Activated CD8-positive, alpha-beta memory T cell treated with anti-CD3 and anti-CD28 coated beads, Interleukin-2, amount 10 ng/mL, durations not matched to agents 7 days and 5 days (primary cell): ENCODE results near the gene FMNL2. TPM values are rescaled to one million over a fixed set of nuclear protein-coding genes. Genes with fewer than 3 reads are reported as not detected.
"Not testable (repeated sequence)": the region's sequence is repeated elsewhere in the genome, so short reads cannot be mapped to it uniquely, and the experiment has no call there.

Source experiments
- ATAC-seq: fragments of 150-1000 bp; cut with Tn5 transposase; one replicate; pipeline ENCODE4 v1.10.0; 2021; ENCODE audit warnings: moderate library complexity
- CTCF ChIA-PET: fragments of 350-600 bp; sonication (Branson Sonifier 250); formaldehyde crosslinking; loops from one replicate; lab custom pipeline; 2021; ENCODE audit warnings: antibody characterized with exemption; lab: Charles Lee
- DNase-seq: peaks from one replicate; pipeline ENCODE4 v3.0.0-alpha.2; 2020
- H3K27ac Mint-ChIP-seq: one replicate; pipeline ENCODE4 v1.8.0; 2021; ENCODE audit warnings: mild to moderate bottlenecking, mixed read lengths
- H3K27me3 Mint-ChIP-seq: one replicate; pipeline ENCODE4 v1.8.0; 2021; ENCODE audit warnings: mixed read lengths
- H3K36me3 Mint-ChIP-seq: one replicate; pipeline ENCODE4 v1.8.0; 2021; ENCODE audit warnings: mild to moderate bottlenecking, mixed read lengths
- H3K4me1 Mint-ChIP-seq: one replicate; pipeline ENCODE4 v1.8.0; 2021; ENCODE audit warnings: mixed read lengths
- H3K4me3 Mint-ChIP-seq: one replicate; pipeline ENCODE4 v1.8.0; 2021; ENCODE audit warnings: mild to moderate bottlenecking, moderate library complexity, mixed read lengths
- H3K9me3 Mint-ChIP-seq: one replicate; pipeline ENCODE4 v1.8.0; 2022; ENCODE audit warnings: low read depth, mixed read lengths
- total RNA-seq, 2 experiments: library from RNA; stranded (reverse); gene quantifications; one replicate each; pipeline ENCODE4 v1.2.3, GENCODE V29; 2021

Gene FMNL2
- total RNA-seq, 2 experiments from 2014 or later, result 0.26 to 0.56 TPM

DNA sequence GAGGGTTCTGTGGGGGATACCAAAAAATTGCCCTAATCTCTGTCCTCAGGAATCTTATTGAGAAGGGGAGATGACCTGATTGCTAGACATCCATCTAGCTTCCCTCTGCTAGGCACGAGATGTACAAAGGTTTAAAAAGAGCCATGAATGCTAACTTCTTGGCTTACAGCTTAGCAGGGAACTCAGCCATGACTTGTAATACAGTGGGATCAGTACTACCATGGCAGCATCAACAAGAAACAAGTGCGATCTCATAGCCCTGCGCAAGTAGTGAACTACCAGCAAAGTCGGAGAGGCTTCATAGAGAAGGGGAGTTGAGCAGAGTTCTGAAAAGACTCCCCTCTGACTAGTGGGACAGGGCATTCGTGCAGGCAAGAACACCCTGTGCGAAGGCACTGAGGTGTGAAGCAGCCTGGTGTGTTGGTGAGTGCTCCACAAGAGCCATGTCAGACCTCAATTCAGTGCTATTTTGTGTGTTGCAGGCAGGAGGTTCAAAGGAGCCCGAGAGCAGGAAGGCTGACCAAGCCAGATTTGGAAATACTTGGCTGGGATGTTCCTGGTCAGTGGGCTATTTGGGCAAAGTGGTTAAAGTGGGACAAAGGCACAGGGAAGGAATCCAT lies 130.0 kb downstream of the FMNL2 start:
- no peaks in the 10 kb centered on the region for H3K36me3 Mint-ChIP-seq
- peaks cover 20% of the 10 kb centered on the region for H3K27me3 Mint-ChIP-seq
- ATAC-seq, result no peak
- H3K4me1 Mint-ChIP-seq, result peaks cover 5% of the 10 kb centered on the region
- H3K4me3 Mint-ChIP-seq, result no peak overlapping the region
- CTCF ChIA-PET, result no interaction called here
- H3K27ac Mint-ChIP-seq, result no peak overlapping the region
- DNase-seq, result no peak
- no peaks in the 10 kb centered on the region for H3K9me3 Mint-ChIP-seq

DNA sequence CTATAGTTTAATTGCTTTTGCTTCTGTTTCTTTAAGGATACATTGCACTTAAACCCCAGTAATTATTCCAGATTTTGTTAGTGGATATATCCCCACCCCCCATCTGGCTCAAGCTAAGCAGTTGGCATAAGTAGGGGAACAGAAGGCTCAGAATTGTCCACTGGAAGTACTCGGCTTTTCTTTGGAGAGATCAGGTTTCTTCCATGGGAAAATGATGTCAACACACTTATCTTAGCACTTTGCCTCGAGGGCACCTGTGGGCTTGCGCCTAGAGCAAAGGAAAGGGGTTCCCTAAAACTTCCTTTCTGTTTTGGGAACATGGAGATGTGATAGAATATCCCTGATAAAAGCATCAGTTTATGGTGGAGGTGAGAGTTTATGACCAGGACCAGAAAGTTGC lies 130.6 kb downstream of the FMNL2 start:
- H3K4me3 Mint-ChIP-seq, result no peak overlapping the region
- no peak for DNase-seq
- peaks cover 5% of the 10 kb centered on the region for H3K4me1 Mint-ChIP-seq
- CTCF ChIA-PET, result no interaction called here
- peaks cover 17% of the 10 kb centered on the region for H3K27me3 Mint-ChIP-seq
- no peak for ATAC-seq
- H3K9me3 Mint-ChIP-seq, result no peaks in the 10 kb centered on the region
- H3K27ac Mint-ChIP-seq, result no peak overlapping the region
- H3K36me3 Mint-ChIP-seq, result no peaks in the 10 kb centered on the region

DNA sequence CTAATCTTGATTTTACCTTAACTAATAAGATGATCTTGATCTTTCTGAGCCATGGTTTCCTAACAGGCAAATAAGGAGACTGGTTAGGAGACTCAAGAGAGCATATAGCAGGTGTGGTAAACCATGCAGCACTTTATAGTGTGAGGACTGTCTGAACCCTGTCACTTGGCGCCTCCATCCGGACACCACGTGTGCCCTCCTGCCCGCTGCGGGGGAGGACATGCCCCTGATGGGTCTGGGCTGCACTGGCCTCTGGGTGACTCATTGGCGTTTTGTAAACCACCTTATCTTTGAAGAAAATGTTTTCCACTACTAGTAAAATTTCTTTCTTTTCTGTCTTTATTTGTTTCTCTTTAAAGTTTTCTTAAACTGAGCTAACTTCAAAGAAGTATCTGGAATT lies 131.1 kb downstream of the FMNL2 start:
- ATAC-seq, result no peak

DNA sequence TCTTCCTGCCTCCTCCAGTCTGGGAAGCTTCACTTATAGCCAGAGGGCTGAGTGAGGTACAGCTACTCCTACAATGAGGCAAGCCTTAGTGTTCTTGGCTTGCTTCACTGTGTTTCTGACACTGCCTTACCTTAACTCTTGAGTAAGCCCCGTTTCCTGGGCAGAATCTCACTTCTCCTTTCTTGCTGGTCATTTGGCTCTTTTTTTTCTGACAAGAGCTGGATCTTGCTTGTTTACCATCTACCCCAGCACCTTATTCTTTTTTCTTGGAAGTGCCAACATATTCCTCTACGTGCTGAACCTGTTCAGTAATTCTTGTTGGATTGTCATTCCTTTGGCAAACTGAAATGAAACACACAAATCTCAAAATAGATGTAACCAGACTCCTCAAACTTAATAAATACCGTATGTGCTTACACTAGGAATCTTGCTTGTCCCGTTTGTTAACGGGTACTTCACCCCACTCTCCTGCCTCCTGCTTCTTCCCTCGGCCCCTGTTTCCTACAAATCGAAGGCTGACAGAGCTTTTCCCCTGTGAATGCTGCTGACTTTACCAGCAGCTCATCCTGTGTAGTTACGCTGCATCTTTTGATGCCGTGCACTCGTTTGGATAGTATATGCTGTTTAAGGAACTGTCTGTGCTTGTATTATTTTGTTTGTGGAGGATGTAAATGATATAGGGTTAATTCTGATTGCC lies 132.2 kb downstream of the FMNL2 start:
- Mint-ChIP-seq H3K36me3 (no peaks in the 10 kb centered on the region), H3K4me3 (no peak overlapping the region), H3K9me3 (no peaks in the 10 kb centered on the region), H3K27me3 (peaks cover 16% of the 10 kb centered on the region), H3K4me1 (peaks cover 5% of the 10 kb centered on the region), H3K27ac (no peak overlapping the region)
- DNase-seq (no peak), ATAC-seq (no peak)
- CTCF ChIA-PET, result no interaction called here

More for the DNA sequence above, 131.1 kb downstream of the FMNL2 start:
- Mint-ChIP-seq H3K4me1 (peaks cover 5% of the 10 kb centered on the region), H3K36me3 (no peaks in the 10 kb centered on the region), H3K27me3 (peaks cover 17% of the 10 kb centered on the region), H3K27ac (no peak overlapping the region), H3K4me3 (no peak overlapping the region), H3K9me3 (no peaks in the 10 kb centered on the region)
- no peak for DNase-seq
- CTCF ChIA-PET, result no interaction called here

DNA sequence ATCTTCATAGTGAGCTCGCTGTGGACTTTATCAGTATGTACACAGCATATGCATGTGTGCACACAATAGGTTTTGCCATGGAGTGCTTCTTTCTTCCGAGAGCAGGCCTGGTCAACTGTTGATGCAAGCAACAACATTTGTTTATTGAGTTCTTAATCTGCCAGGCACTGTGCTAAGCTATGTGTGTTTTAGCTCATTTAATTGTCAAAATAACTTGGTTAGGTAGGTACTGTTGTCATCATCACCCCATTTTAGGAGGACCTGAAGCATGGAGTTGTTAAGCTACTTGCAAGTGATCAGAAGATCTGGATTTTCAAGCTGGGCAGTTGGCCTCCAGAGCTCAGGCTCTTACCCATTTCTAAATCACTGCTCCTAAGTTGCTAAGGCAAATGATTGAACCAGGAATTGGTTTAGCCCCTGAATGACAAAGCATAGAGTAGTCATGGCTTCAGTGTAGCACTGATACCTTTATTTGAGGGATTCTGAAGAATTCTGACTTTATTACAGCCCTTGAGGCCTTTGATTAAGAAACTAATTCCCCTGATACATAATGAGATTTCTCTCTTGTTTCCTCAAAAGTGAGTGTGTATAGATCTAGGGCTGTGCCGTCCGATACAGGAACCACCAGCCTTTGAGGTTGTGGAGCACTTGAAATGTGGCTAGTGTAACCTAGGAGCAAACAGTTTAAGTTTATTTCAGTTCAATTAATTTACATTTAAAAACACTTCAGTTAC lies 132.9 kb downstream of the FMNL2 start:
- H3K27me3 Mint-ChIP-seq, result peaks cover 13% of the 10 kb centered on the region
- H3K4me1 Mint-ChIP-seq, result peaks cover 5% of the 10 kb centered on the region
- no peaks in the 10 kb centered on the region for H3K9me3 Mint-ChIP-seq
- no peak overlapping the region for H3K27ac Mint-ChIP-seq
- no peak overlapping the region for H3K4me3 Mint-ChIP-seq
- DNase-seq (no peak), ATAC-seq (no peak)
- CTCF ChIA-PET, result no interaction called here
- H3K36me3 Mint-ChIP-seq, result no peaks in the 10 kb centered on the region

DNA sequence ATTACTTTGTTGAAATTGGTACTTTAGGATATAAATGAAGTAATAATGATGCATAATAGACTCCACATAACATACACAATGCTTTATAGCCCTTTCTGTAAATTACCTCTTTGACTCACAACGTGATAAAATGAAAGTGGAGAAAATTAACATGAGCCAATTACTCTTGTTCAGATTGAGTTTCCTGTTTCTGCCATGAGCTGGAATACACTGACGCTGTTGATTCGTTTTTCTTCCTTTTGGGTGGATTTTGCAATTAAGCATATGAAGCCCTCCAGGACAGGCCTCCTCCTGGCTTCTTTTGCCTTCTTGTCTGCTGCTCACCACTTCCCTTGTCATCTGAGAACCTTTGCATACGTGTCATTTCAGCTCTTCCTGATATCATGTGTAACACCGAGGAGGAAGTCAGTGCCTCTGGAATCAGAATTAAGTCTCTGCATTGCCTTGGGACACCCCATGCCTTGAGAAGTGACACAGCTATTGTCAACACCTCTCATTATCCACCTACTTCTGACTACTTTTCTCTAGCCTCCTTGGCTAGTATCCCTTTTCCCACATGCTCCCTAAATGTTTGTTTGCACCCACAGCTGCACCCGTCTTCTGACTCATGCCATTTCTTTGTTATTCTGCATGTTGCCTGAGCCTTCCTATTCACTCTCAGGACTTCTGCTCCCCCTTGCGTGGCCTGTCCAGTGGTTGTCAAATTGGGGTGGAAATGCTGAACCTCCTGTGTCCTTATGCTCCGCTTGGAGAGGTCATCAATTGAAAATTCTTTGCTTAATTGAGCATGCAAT lies 134.1 kb downstream of the FMNL2 start:
- peaks cover 5% of the 10 kb centered on the region for H3K4me1 Mint-ChIP-seq
- DNase-seq (no peak), ATAC-seq (no peak)
- H3K27ac Mint-ChIP-seq, result no peak overlapping the region
- no peak overlapping the region for H3K4me3 Mint-ChIP-seq
- no peaks in the 10 kb centered on the region for H3K36me3 Mint-ChIP-seq
- H3K9me3 Mint-ChIP-seq, result no peaks in the 10 kb centered on the region
- CTCF ChIA-PET, result no interaction called here
- peaks cover 7% of the 10 kb centered on the region for H3K27me3 Mint-ChIP-seq

DNA sequence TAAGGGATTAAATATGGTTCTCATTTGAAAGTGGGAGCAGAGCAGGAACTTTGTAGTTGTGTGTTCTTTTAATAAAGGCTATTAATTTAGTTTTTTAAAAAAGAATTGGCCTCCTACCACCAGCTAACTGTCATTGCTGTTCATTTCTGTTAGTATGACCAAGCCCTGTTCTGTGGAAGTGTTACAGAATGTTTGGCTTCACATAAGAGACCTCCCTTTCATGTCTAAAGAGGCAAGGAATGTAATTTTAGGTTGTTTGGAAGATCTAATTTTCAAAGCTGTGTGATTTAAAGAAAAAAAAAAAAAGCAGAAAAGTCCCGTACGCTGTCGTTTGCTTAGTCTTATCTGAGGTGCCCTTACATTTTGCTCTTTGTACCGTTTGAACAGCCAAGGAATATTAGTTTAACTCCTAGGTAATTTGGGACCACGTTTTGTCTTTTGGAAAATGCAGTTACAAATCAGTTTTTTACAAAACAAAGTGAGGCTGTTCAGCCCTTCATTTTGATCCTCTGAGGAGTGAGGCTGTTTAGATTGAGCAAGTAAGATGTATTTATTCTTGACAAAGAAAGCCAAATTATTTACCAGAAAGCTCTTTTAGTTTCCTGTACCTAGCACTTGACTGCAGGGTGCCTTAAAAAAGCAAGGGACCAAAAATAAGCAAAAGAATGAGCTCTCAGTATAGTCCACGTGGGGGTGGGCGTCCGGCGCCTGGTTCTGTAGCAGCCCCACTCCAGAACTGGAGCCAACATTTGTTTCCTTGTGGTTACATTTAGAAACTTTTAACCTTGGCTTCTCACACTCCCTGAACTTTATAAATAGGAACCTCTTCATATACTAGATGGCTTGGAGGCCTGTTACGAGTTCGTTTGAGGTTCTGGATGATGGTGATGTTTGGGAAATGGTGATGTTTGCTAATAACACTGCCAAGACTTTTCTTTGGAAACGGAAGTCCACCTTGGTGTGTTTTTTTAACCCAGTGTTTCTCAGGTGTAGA lies 136.2 kb downstream of the FMNL2 start:
- DNase-seq, result no peak
- no peak overlapping the region for H3K27ac Mint-ChIP-seq
- peaks cover 5% of the 10 kb centered on the region for H3K4me1 Mint-ChIP-seq
- no peaks in the 10 kb centered on the region for H3K9me3 Mint-ChIP-seq
- no peak overlapping the region for H3K4me3 Mint-ChIP-seq
- ATAC-seq, result no peak
- H3K36me3 Mint-ChIP-seq, result no peaks in the 10 kb centered on the region
- CTCF ChIA-PET, result no interaction called here
- peaks cover 6% of the 10 kb centered on the region for H3K27me3 Mint-ChIP-seq

DNA sequence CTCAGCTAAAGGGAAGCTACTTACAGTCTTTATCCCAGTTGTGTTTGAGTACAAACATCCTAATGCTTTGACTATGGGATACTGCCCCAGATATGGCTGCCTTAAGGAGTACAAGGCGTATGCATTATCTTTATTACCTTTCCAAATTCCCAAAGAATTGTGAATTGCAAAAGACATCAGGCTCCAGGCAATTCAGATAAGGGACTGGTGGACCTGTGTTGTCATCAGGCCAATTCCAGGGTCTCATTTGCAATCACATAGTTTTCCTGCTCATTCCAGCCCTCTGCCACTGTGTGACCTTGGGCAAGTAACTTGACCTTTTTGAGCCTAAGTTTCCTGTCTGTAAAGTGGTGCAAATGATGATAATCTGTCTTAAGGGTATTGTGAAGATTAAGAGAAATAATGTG lies 137.5 kb downstream of the FMNL2 start:
- Mint-ChIP-seq H3K27me3 (peaks cover 6% of the 10 kb centered on the region), H3K9me3 (no peaks in the 10 kb centered on the region), H3K4me1 (peaks cover 5% of the 10 kb centered on the region), H3K4me3 (no peak overlapping the region), H3K27ac (no peak overlapping the region), H3K36me3 (no peaks in the 10 kb centered on the region)
- ATAC-seq (no peak), DNase-seq (no peak)
- CTCF ChIA-PET, result no interaction called here

DNA sequence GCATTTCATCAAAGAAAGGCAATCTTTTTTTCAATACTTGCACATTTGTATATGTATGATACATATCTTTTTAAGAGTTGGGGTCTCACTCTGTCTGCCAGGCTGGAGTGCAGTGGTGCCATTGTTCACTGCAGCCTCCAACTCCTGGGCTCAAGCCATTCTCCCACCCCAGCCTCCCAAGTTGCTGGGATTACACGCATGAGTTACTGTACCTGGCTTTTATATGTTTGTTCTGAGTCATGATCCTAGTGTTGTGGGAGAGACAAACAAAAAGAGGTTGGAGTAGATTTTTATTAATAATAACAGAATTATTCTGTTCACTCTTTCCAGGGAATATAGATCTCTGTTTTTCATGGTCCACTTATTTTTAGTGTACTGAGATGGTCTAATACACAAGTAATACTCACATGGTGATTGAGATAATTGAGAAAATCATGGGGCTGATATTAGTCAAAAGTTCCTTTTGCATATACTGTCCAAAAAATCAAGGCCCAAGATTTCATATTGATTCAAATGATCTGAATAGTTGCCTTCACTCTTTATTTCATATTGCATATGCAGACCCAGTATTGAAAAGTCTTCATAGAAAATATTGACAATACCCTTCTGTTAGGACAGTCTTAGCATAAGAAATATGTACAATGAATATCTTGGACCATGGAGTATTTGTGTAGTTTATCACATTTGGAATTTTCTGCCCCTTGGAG lies 138.3 kb downstream of the FMNL2 start:
- Mint-ChIP-seq H3K27me3 (peaks cover 6% of the 10 kb centered on the region), H3K27ac (no peak overlapping the region), H3K4me3 (no peak overlapping the region), H3K36me3 (no peaks in the 10 kb centered on the region), H3K9me3 (no peaks in the 10 kb centered on the region), H3K4me1 (peaks cover 5% of the 10 kb centered on the region)
- no peak for DNase-seq
- no peak for ATAC-seq
- CTCF ChIA-PET, result no interaction called here

DNA sequence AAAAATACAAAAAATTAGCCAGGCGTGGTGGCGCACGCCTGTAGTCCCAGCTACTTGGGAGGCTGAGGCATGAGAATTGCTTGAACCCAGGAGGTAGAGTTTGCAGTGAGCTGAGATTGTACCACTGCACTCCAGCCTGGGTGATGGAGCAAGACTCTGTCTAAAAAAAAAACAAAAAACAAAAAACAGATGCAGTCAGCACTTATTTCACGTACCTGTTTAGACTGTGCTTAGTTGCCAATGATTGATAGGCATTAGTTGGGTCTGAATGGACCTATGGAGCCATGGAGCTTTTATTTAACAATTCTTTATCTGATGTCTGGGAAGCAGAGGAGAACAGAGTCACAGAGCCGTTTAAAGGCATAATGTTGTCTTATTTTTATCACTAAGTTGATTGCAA lies 139.5 kb downstream of the FMNL2 start:
- H3K9me3 Mint-ChIP-seq, H3K4me1 Mint-ChIP-seq, H3K36me3 Mint-ChIP-seq, H3K27ac Mint-ChIP-seq, CTCF ChIA-PET, ATAC-seq, H3K27me3 Mint-ChIP-seq, DNase-seq, H3K4me3 Mint-ChIP-seq: not testable (repeated sequence)

DNA sequence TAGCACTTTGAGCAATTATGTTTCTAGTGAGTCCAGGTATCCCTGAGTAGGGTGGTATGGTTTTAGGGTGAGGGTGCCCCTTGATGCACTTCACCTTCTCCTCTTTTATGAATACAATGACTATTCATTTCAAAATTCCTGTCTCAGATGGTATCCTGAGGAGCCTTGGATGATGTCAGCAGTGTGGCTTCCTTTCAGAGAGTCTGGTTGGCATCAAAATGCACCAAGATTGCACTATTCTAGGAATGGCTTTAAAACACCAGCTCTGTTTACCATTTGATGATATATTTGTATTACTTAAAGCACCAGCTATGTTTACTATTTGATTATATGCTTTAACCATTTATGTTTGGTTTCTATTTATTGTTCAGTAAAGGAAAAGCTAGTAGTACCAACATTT lies 141.0 kb downstream of the FMNL2 start:
- H3K27me3 Mint-ChIP-seq, result peaks cover 2% of the 10 kb centered on the region
- no peak overlapping the region for H3K27ac Mint-ChIP-seq

More for the DNA sequence above, 141.0 kb downstream of the FMNL2 start:
- Mint-ChIP-seq H3K4me1 (no peaks in the 10 kb centered on the region), H3K36me3 (no peaks in the 10 kb centered on the region), H3K4me3 (no peak overlapping the region), H3K9me3 (no peaks in the 10 kb centered on the region)
- ATAC-seq (no peak), DNase-seq (no peak)
- CTCF ChIA-PET, result no interaction called here
